Mesothelial cell of epicardium (in vitro differentiated cells): Measurements from ENCODE around the gene SORCS1. TPM values are rescaled to one million over a fixed set of nuclear protein-coding genes. Genes with fewer than 3 reads are reported as not detected.

Experiments used
- DNase-seq, 2 experiments: peaks; one replicate each; pipeline ENCODE4 v3.0.0; 2021; ENCODE audit warnings: low spot score in 2 of 2; ENCODE audit not compliant: unreplicated experiment in 2 of 2
- H3K27ac Mint-ChIP-seq: 2 replicates; pipeline ENCODE4 v1.8.0; 2021; ENCODE audit warnings: mixed read lengths
- H3K27me3 Mint-ChIP-seq: 2 replicates; pipeline ENCODE4 v1.8.0; 2021; ENCODE audit warnings: low read depth, mixed read lengths
- H3K36me3 Mint-ChIP-seq: 2 replicates; pipeline ENCODE4 v1.8.0; 2021; ENCODE audit warnings: mixed read lengths
- H3K4me1 Mint-ChIP-seq: 2 replicates; pipeline ENCODE4 v1.8.0; 2021; ENCODE audit warnings: mixed read lengths
- H3K4me3 Mint-ChIP-seq: 2 replicates; pipeline ENCODE4 v1.8.0; 2021; ENCODE audit warnings: mild to moderate bottlenecking, moderate library complexity, mixed read lengths
- H3K9me3 Mint-ChIP-seq: 2 replicates; pipeline ENCODE4 v1.8.0; 2021; ENCODE audit warnings: mixed read lengths
- total RNA-seq: library from RNA; stranded (reverse); gene quantifications from 3 replicates; pipeline ENCODE4 v1.2.1, GENCODE V29; 2021
- TF ChIP-seq, protein P1 (sequence below): fragments of 200-600 bp; sonication (generic); IDR thresholded peaks from one replicate; pipeline ENCODE4 v1.5.0; 2021; ENCODE audit warnings: antibody characterized with exemption; ENCODE audit not compliant: unreplicated experiment

Gene SORCS1
- total RNA-seq, 1 donor from 2014 or later = 0.78 TPM

DNA sequence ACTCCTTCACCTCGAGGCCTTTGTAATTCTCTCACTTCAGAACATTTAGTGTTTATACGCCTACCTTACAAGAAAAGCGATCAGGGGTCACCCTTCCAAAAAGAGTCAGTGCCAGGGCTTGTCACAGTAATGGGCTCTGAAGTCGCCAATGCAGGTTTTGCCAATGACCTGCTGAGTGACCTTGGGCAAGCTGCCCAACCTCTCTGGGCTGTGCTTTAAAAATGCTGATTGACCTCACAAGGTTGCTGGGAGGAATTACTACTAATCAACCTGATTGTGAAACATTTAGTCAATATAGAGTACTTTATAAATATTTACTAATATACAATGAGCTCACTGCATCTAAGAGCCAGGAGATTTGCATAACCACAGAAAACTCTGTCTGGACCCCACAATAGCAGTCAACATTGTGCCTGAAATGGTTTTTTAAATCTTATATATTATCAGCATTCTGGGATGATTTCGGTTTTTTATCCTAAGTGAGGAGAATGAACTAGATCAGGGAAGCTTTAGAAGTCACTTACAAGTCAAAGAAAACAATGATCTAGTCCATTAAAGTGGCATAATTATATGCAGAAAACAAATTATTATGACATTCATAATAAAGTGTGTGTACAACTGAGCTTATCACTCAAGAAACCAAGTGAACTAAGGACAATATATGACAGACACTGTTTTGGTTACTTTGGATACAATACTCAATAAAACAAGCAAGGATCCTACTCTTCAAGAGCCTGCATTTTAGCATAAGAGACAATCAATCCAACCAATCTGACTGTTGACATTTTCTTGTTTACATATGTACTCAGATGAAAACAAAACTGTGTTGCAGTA is 290.5 kb downstream of the SORCS1 start:
- no peaks in the 10 kb centered on the region for H3K4me1 Mint-ChIP-seq

DNA sequence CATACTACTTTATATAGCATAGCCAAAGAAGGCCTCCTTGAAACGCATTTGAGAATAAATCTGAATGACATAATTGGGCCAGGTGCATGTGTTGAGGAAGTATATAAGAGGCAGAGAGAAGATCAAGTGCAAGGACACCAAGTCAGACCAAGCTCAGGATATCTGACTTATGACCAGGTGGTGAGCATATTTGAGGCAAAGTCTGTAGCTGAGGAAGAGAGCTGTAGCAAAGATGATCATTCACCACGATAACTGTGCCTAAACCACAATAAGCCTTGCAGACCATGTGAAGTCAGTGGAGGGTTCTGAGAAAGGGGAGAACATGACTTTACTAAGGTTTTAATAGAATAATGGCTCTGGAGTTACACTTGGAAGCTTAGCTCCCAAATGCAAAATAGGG is 292.3 kb downstream of the SORCS1 start:
- Mint-ChIP-seq H3K4me1 (no peaks in the 10 kb centered on the region), H3K36me3 (no peaks in the 10 kb centered on the region), H3K27ac (no peak overlapping the region), H3K4me3 (no peak overlapping the region), H3K27me3 (peaks cover 8% of the 10 kb centered on the region), H3K9me3 (peaks cover 40% of the 10 kb centered on the region)
- TF ChIP-seq, protein P1, sequence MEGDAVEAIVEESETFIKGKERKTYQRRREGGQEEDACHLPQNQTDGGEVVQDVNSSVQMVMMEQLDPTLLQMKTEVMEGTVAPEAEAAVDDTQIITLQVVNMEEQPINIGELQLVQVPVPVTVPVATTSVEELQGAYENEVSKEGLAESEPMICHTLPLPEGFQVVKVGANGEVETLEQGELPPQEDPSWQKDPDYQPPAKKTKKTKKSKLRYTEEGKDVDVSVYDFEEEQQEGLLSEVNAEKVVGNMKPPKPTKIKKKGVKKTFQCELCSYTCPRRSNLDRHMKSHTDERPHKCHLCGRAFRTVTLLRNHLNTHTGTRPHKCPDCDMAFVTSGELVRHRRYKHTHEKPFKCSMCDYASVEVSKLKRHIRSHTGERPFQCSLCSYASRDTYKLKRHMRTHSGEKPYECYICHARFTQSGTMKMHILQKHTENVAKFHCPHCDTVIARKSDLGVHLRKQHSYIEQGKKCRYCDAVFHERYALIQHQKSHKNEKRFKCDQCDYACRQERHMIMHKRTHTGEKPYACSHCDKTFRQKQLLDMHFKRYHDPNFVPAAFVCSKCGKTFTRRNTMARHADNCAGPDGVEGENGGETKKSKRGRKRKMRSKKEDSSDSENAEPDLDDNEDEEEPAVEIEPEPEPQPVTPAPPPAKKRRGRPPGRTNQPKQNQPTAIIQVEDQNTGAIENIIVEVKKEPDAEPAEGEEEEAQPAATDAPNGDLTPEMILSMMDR = no peak
- DNase-seq = no peak

More for the DNA sequence above, 290.5 kb downstream of the SORCS1 start:
- Mint-ChIP-seq H3K9me3 (peaks cover 24% of the 10 kb centered on the region), H3K36me3 (no peaks in the 10 kb centered on the region), H3K27ac (no peak overlapping the region), H3K4me3 (no peak overlapping the region), H3K27me3 (peaks cover 5% of the 10 kb centered on the region)
- DNase-seq = no peak
- TF ChIP-seq, protein P1 = no peak

- no peaks in the 10 kb centered on the region for H3K36me3 Mint-ChIP-seq
- H3K4me3 Mint-ChIP-seq = no peak overlapping the region
- no peaks in the 10 kb centered on the region for H3K4me1 Mint-ChIP-seq
- no peak overlapping the region for H3K27ac Mint-ChIP-seq
- no peak for DNase-seq
- TF ChIP-seq, protein P1 = no peak
- H3K27me3 Mint-ChIP-seq = peaks cover 10% of the 10 kb centered on the region
- H3K9me3 Mint-ChIP-seq = peaks cover 40% of the 10 kb centered on the region
Measured at GRCh38 chr10:106866244-106866845, 298.2 kb downstream of the SORCS1 start.

- Mint-ChIP-seq H3K27me3 (peaks cover 6% of the 10 kb centered on the region), H3K27ac (no peak overlapping the region), H3K36me3 (no peaks in the 10 kb centered on the region), H3K4me1 (no peaks in the 10 kb centered on the region), H3K9me3 (peaks cover 22% of the 10 kb centered on the region), H3K4me3 (no peak overlapping the region)
- no peak for DNase-seq
- TF ChIP-seq, protein P1 = no peak
Measured at GRCh38 chr10:106864031-106864430, 300.5 kb downstream of the SORCS1 start.

GRCh38 chr10:106863549-106863948 is 301.0 kb downstream of the SORCS1 start:
- Mint-ChIP-seq H3K27ac (no peak overlapping the region), H3K27me3 (peaks cover 9% of the 10 kb centered on the region), H3K36me3 (no peaks in the 10 kb centered on the region), H3K4me3 (no peak overlapping the region), H3K9me3 (peaks cover 17% of the 10 kb centered on the region), H3K4me1 (no peaks in the 10 kb centered on the region)
- DNase-seq = no peak
- TF ChIP-seq, protein P1 = no peak
